ENCODE results near the gene CAGE1. TPM values are rescaled to one million over a fixed set of nuclear protein-coding genes. Genes with fewer than 3 reads are reported as not detected.

The CAGE1 gene
- total RNA-seq, 4 donors from 2014 or later = not detected

- no peak for TF ChIP-seq CTCF (IDR thresholded peaks at IDR 0.05 in 4 of 5, conservative IDR thresholded peaks at IDR 0.05 in 1 of 5)
- no peak for TF ChIP-seq POLR2A (IDR thresholded peaks at IDR 0.05)
- Histone ChIP-seq H3K27ac (no peak overlapping the region), H3K9me3 (no peaks in the 10 kb centered on the region), H3K27me3 (no peaks in the 10 kb centered on the region), H3K36me3 (peaks cover 5 to 95% of the 10 kb centered on the region in 2 donors), H3K4me3 (no peak overlapping the region), H3K4me1 (no peaks in the 10 kb centered on the region)
- ATAC-seq (no peak), DNase-seq (no peak)
- in situ Hi-C loops (cut with MboI; ENCODE audit: low sequenced_read_pairs in 4 of 4) = no loop called here
- intact Hi-C loops (cut with DNase I; ENCODE audit: low total_unique reads) = no loop called here
Observed at GRCh38 chr6:7413151-7413823, 23.7 kb upstream of the CAGE1 start.

- DNase-seq (no peak), ATAC-seq (no peak)
- Histone ChIP-seq H3K36me3 (peaks cover 5 to 94% of the 10 kb centered on the region in 2 donors), H3K27ac (no peak overlapping the region), H3K9me3 (no peaks in the 10 kb centered on the region), H3K4me3 (no peak overlapping the region), H3K27me3 (no peaks in the 10 kb centered on the region), H3K4me1 (no peaks in the 10 kb centered on the region)
- intact Hi-C loops (cut with DNase I; ENCODE audit: low total_unique reads) = no loop called here
- TF ChIP-seq POLR2A (IDR thresholded peaks at IDR 0.05) (no peak), CTCF (IDR thresholded peaks at IDR 0.05 in 4 of 5, conservative IDR thresholded peaks at IDR 0.05 in 1 of 5) (no peak)
- in situ Hi-C loops (cut with MboI; ENCODE audit: low sequenced_read_pairs in 4 of 4) = no loop called here
Observed at GRCh38 chr6:7411328-7411727, 21.8 kb upstream of the CAGE1 start.

- H3K27ac ChIP-seq = no peak overlapping the region
- H3K36me3 ChIP-seq = peaks cover 5 to 94% of the 10 kb centered on the region in 2 donors
- ATAC-seq (no peak), DNase-seq (no peak)
- H3K4me3 ChIP-seq = no peak overlapping the region
- H3K9me3 ChIP-seq = no peaks in the 10 kb centered on the region
- no peaks in the 10 kb centered on the region for H3K27me3 ChIP-seq
- no peaks in the 10 kb centered on the region for H3K4me1 ChIP-seq
- in situ Hi-C loops (cut with MboI; ENCODE audit: low sequenced_read_pairs in 4 of 4) (no loop called here), intact Hi-C loops (cut with DNase I; ENCODE audit: low total_unique reads) (no loop called here)
- TF ChIP-seq CTCF (IDR thresholded peaks at IDR 0.05 in 4 of 5, conservative IDR thresholded peaks at IDR 0.05 in 1 of 5) (no peak), POLR2A (IDR thresholded peaks at IDR 0.05) (no peak)
Observed at GRCh38 chr6:7410851-7411250, 21.3 kb upstream of the CAGE1 start.

- in situ Hi-C loops (cut with MboI; ENCODE audit: low sequenced_read_pairs in 4 of 4) = no loop called here
Observed at GRCh38 chr6:7409740-7410139, 20.2 kb upstream of the CAGE1 start.

More at GRCh38 chr6:7409740-7410139, 20.2 kb upstream of the CAGE1 start:
- H3K27me3 ChIP-seq = no peaks in the 10 kb centered on the region
- DNase-seq (no peak), ATAC-seq (no peak)
- no peaks in the 10 kb centered on the region for H3K9me3 ChIP-seq
- no peak overlapping the region for H3K27ac ChIP-seq
- no peak for TF ChIP-seq CTCF (IDR thresholded peaks at IDR 0.05 in 4 of 5, conservative IDR thresholded peaks at IDR 0.05 in 1 of 5)
- no peak for TF ChIP-seq POLR2A (IDR thresholded peaks at IDR 0.05)
- H3K4me1 ChIP-seq = no peaks in the 10 kb centered on the region
- H3K4me3 ChIP-seq = no peak overlapping the region
- intact Hi-C loops (cut with DNase I; ENCODE audit: low total_unique reads) = no loop called here
- peaks cover 5 to 94% of the 10 kb centered on the region in 2 donors for H3K36me3 ChIP-seq
